Lung (tissue), 12 donors: ENCODE results near the gene TEDDM1. TPM values are rescaled to one million over a fixed set of nuclear protein-coding genes. Genes with fewer than 3 reads are reported as not detected.
A peak's percentile ranks its signal among the peaks of the same experiment; 100 is the strongest.

Source experiments
- ATAC-seq: fragments of 200-7000 bp; cut with Tn5 transposase; one replicate; pipeline ENCODE4 v1.9.1; 2020; ENCODE audit warnings: moderate number of reproducible peaks; ENCODE audit not compliant: insufficient read depth, low FRiP score
- DNase-seq, 3 donors: peaks; one replicate each; pipeline ENCODE4 v3.0.0-alpha.2; 2013 to 2017
- H3K27ac ChIP-seq, 2 donors: one replicate each; pipeline ENCODE4 v1.5.1; 2013; ENCODE audit warnings: mild to moderate bottlenecking in 2 of 2, moderate library complexity in 2 of 2, control low read depth in 1 of 2, inconsistent platforms in 1 of 2, low read depth in 1 of 2, low read length in 1 of 2
- H3K27me3 ChIP-seq, 3 donors: one replicate each; pipeline ENCODE4 v1.5.1; 2013; ENCODE audit warnings: low read length in 2 of 3; ENCODE audit not compliant: control insufficient read depth in 3 of 3, insufficient read depth in 3 of 3
- H3K36me3 ChIP-seq, 4 donors: one replicate each; pipeline ENCODE4 v1.5.1; 2013; ENCODE audit warnings: low read length in 4 of 4, mild to moderate bottlenecking in 1 of 4, moderate library complexity in 1 of 4; ENCODE audit not compliant: control insufficient read depth in 4 of 4, insufficient read depth in 4 of 4
- H3K4me1 ChIP-seq, 5 donors: one replicate each; pipeline ENCODE4 v1.5.1; 2013; ENCODE audit warnings: low read length in 5 of 5, mild to moderate bottlenecking in 2 of 5, moderate library complexity in 1 of 5; ENCODE audit not compliant: control insufficient read depth in 5 of 5, insufficient read depth in 5 of 5
- H3K4me3 ChIP-seq: one replicate; pipeline ENCODE4 v1.5.1; 2013; ENCODE audit warnings: mild to moderate bottlenecking, control low read depth, moderate library complexity
- H3K9ac ChIP-seq, 2 donors: one replicate each; pipeline ENCODE4 v1.5.1; 2013; ENCODE audit warnings: low read length in 2 of 2, control low read depth in 1 of 2; ENCODE audit not compliant: insufficient read depth in 1 of 2
- H3K9me3 ChIP-seq, 4 donors: one replicate each; pipeline ENCODE4 v1.5.1; 2013; ENCODE audit warnings: low read length in 3 of 4, mild to moderate bottlenecking in 1 of 4, moderate library complexity in 1 of 4; ENCODE audit not compliant: control insufficient read depth in 4 of 4, insufficient read depth in 3 of 4
- CTCF ChIP-seq: IDR thresholded peaks from 2 replicates; pipeline ENCODE4 v1.5.1; 2012; ENCODE audit warnings: mild to moderate bottlenecking; ENCODE audit errors: control extremely low read depth, extremely low read depth
- WGBS, 2 donors: extraction: QIAGEN DNeasy Blood & Tissue Kit; methylation state at CpG; one replicate each; pipeline ENCODE4 v1.1.7; 2013; 5-methylcytosine and 5-hydroxymethylcytosine counted together
- polyA plus RNA-seq, 2 donors: library from polyadenylated mRNA; stranded (reverse); fragments of 200-250 nt; gene quantifications; one replicate each; pipeline ENCODE4 v1.2.1, GENCODE V29; 2013
- total RNA-seq, 2 donors: library from RNA; depleted of rRNA in 1 of 2; stranded (reverse); fragments of >200 nt in 1 of 2; gene quantifications; one replicate each; pipeline ENCODE4 v1.2.1, GENCODE V29; 2014 to 2021
- donor health status: control.
- donor health status: control.
- donor health status: Bipolar disorder and iron deficiency.
- donor health status: healthy.
- donor health status: DM: yes; HTN: yes; CAD: no.

The TEDDM1 gene
- total and polyA plus RNA-seq, 4 donors: not detected

- Histone ChIP-seq H3K9me3 (no peaks in the 10 kb centered on the region), H3K9ac (no peak overlapping the region), H3K4me1 (peaks cover 0 to 23% (median 3%) of the 10 kb centered on the region in 5 donors), H3K4me3 (no peak overlapping the region), H3K27ac (no peak overlapping the region), H3K36me3 (peaks cover 0 to 3% (median 0%) of the 10 kb centered on the region in 4 donors), H3K27me3 (no peaks in the 10 kb centered on the region)
- ATAC-seq (no peak), DNase-seq (peak in 2 of 3 donors; percentile 37 to 51)
- TF ChIP-seq CTCF: no peak
- 40 to 68% methylated on average over 8 of the region's 8 CpGs for WGBS, 2 donors
Observed at GRCh38 chr1:182397653-182398393, 2.6 kb downstream of the TEDDM1 start.

- no peak overlapping the region for H3K9ac ChIP-seq
- no peak for TF ChIP-seq CTCF
- ATAC-seq: no peak
- H3K36me3 ChIP-seq: peaks cover 0 to 3% (median 0%) of the 10 kb centered on the region in 4 donors
- no peaks in the 10 kb centered on the region for H3K27me3 ChIP-seq
- DNase-seq: no peak
- no peaks in the 10 kb centered on the region for H3K9me3 ChIP-seq
- WGBS, 2 donors: 83 to 86% methylated on average over 3 of the region's 3 CpGs
- H3K27ac ChIP-seq: no peak overlapping the region
- peaks cover 0 to 29% (median 3%) of the 10 kb centered on the region in 5 donors for H3K4me1 ChIP-seq
- H3K4me3 ChIP-seq: no peak overlapping the region
Observed at GRCh38 chr1:182395906-182396305, 4.6 kb downstream of the TEDDM1 start.

- no peak overlapping the region for H3K9ac ChIP-seq
- no peak overlapping the region for H3K4me3 ChIP-seq
- no peaks in the 10 kb centered on the region for H3K27me3 ChIP-seq
- H3K27ac ChIP-seq: peak overlapping the region in 1 of 2 donors; percentile 37
- no peak for TF ChIP-seq CTCF
- no peak for ATAC-seq
- 36 to 61% methylated on average over 5 of the region's 5 CpGs for WGBS, 2 donors
- H3K9me3 ChIP-seq: no peaks in the 10 kb centered on the region
- no peak for DNase-seq
- H3K4me1 ChIP-seq: peaks cover 0 to 30% (median 3%) of the 10 kb centered on the region in 5 donors
- H3K36me3 ChIP-seq: peaks cover 0 to 9% (median 2%) of the 10 kb centered on the region in 4 donors
Observed at GRCh38 chr1:182394055-182394775, 6.3 kb downstream of the TEDDM1 start.
